ENCODE data around the gene NACA2.
"Not testable (repeated sequence)": the region's sequence is repeated elsewhere in the genome, so short reads cannot be mapped to it uniquely, and the experiment has no call there.

The NACA2 gene

DNA sequence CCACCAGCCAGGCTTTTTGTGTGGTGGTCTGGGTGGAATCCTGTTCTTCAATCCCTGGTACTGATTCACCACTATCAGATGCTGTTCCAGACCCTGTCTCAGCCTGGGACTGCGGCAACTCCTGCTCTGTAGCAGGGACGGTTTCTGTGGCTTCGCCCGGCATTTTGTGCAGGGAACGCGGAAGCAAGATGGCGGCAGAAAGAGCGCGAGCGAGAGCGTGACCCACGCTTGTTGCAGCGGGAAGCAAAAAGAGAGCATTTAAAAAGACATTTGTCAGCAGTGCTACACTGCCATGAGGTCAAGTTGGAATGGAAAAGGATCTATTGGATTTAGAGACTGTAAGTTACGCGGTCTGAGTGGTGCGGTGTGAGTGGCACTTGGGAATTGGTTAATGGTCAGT lies at the start of gene NACA2:
Gene NACA2 (minus strand): TSS at position 202 of the 400 bp plus-strand sequence. CDS start 39 bp downstream, at position 163.
- no peak for DNase-seq

DNA sequence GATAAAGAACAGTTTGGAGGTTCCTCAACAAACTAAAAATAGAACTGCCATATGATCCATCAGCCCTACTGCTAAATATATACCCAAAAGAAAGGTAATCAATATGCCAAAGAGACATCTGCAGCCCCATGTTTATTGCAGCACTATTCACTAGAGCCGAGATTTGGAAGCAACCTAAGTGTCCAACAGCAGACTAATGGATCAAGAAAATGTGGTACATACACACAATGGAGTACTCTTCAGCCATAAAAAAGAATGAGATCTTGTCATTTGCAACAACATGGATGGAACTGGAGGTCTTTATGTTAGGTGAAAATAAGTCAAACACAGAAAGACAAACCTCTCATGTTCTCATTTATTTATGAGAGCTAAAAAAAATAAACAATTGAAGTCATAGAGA lies 48.8 kb upstream of the NACA2 start:
- DNase-seq, result no peak

DNA sequence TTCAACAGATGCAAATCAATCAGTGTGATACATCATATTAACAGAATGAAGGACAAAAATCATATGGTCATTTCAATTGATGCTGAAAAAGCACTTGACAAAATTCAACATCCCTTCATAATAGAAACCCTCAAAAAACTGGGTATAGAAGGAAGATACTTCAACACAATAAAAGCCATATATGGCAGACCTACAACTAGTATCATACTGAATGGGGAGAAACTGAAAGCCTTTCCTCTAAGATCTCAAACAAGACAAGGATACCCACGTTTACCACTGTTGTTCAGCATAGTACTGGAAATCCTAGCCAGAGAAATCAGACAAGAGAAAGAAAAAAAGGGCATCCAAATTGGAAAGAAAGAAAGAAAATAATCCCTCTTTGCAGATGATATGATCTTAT lies 47.1 kb upstream of the NACA2 start:
- DNase-seq, result no peak

DNA sequence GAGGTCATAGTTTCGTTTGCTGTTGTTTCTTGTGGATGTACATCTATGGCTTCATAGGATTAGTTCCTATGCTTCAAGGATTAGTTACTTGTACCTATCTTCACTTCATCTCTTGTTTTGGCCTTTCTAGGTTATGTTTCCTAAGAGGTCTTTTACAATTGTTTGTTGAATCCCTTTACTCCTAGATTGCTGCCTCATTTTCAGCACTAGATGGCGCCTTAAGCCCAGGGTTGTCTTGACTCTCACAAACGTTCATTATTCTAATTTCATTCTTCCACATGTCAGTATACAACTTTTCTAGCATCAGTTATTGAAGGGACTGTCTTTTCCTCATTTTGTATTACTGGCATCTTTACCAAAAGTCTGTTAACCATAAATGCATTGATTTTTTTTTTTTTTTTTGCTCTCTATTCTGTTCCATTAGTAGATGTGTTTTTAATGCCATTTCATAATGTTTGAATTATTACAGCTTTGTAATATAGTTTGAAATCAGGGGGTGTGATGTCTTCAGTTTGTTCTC lies 45.0 kb upstream of the NACA2 start:
- DNase-seq, result peak in 1 of 2 experiments; percentile 5

DNA sequence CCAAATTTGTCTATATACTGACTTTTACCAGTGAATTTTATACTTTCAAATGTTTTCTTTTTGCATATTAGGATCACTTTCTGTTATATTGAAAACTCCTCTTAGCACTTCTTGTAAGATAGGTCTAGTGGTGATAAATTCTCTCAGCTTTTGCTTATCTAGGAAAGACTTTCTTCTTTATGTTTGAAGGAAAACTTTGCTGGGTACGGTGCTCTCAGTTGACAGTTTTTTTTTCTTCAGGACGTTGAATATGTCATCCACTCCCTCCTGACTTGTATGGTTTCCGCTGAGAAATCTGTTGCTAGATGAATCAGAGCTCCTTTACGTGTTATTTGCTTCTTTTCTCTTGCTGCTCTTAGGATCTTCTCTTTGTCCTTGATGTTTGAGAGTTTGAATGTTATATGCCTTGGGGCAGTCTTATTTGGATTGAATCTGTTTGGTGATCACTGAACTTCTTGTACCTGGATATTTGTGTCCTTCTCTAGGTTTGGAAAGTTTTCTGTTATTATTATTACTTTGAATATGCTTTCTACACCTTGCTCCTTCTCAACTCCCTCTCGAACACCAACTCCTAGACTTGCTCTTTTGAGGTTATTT lies 44.0 kb upstream of the NACA2 start:
- no peak for DNase-seq

DNA sequence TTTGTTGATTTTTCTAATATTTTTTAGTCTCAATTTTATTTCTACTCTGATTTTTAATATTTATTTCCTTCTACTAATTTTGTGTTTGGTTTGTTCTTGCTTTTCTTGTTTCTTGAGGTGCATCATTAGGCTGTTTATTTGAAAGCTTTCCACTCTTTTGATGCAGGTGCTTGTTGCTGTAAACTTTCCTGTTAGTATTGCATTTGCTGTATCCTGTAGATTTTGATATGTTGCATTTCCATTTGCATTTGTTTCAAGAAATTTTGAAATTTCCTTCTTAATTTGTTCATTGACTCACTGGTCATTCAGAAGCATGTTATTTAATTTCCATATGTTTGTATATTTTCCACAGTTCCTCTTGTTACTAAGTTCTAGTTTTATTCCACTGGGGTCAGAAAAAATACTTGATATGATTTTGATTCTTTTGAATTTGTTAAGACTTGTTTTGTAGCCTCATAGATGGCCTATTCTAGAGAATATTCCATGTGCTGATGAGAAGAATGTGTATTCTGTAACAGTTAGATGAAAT lies 43.1 kb upstream of the NACA2 start:
- no peak for DNase-seq

DNA sequence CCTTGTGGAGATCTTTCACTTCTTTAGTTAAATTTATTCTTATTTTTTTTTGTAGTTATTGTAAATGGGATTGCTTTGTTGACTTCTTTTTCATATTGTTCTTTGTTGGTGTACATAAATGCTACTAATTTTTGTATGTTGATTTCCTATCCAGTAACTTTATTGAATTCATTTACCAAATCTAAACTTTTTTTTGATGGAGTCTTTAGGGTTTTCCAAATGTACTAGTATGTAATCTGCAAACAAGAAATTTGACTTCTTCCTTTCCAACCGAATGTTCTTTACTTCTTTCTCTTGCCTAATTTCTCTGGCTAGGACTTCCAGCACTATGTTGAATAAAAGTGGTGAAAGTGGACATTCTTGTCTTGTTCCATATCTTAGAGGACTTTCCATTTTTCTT lies 41.8 kb upstream of the NACA2 start:
- no peak for DNase-seq

DNA sequence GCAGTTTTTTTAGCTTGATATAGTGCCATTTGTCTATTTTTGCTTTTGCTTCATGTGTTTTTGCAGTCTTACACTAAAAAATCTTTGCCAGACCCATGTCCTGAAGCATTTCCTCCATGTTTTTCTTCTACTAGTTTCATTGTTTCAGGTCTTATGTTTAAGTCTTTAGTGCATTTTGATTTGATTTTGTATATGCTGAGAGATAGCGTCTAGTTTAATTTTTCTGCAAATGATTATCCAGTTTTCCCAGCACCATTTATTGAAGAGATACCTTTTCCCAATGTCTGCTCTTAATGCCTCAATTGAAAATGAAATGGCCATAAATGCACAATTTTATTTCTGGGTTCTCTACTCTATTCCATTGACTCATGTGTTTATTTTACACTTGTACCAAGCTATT lies 40.8 kb upstream of the NACA2 start:
- no peak for DNase-seq

DNA sequence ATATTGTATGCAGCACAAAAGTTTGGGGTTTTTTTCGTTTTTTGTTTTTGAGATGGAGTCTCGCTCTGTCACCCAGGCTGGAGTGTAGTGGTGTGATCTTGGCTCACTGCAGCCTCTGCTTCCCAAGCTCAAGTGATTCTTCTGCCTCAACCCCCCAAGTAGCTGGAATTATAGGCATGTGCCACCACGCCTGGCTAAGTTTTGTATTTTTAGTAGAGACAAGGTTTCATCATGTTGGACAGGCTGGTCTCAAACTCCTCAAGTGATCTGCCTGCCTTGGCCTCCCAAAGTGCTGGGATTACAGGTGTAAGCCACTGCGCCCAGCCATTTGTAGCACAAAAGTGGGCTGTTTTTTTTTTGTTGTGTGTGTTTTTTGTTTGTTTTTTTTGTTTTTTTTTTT lies 37.1 kb upstream of the NACA2 start:
- DNase-seq, result not testable (repeated sequence)

DNA sequence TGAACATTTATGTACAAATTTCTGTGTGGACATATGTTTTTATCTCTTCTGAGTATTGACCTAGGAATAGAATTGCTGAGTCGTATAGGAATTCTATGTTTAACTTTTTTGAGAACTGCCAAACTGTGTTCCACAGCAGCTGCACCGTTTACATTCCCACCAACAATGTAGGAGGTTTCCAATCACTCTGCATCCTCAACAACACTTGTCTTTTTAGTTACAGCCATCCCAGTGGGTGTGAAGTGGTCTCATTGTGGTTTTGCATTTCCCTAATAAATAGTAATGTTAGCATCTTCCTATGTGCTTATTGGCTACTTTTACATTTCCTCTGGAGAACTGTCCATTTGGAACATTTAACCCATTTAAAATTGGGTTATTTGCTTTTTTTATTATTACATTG lies 36.6 kb upstream of the NACA2 start:
- DNase-seq, result no peak

DNA sequence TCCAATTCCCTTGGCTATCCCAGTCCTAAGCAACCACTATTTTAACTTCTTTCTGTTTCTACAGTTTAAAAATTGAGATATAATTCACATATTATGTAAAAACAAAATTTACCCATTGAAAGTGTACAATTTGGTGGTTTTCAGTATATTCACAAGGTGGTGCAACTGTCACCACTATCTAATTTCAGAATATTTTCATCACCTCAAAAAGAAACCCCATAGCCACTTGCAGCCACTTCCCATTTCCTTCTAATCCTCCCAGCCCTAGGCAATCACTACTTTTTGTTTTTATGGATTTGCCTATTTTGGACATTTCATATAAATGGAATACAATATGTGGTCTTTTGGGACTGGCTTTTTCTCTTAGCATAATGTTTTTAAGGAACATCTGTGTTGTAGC lies 36.1 kb upstream of the NACA2 start:
- no peak for DNase-seq

DNA sequence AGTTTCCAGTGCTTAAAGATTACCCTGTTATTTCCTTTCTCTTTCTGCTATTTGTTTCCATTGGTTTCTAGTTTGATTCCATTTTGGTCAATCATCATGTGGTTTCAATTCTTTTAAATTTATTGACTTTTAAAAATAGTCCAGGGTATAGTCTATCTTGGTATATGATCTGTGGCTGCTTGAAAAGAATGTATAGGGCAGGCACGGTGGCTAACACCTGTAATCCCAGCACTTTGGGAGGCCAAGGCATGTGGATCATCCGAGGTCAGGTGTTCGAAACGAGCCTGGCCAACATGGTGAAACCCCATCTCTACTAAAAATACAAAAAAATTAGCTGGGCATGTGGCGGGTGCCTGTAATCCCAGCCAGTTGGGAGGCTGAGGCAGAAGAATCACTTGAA lies 34.5 kb upstream of the NACA2 start:
- no peak for DNase-seq

DNA sequence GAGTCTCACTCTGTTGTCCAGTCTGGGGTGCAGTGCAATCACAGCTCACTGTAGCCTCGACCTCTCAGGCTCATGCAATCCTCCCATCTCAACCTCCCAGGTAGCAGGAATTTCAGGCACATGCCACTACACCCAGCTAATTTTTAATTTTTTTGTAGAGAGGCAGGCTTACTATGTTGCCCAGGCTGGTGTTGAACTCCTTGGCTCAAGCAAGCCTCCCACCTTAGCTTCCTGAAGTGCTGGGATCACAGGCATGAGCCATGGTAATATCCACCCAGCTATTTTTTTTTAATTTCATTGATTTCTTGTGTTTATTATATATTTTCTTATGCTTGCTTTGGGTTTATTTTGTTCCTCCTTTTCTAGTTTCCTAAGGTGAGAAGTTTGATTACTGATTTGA lies 33.9 kb upstream of the NACA2 start:
- no peak for DNase-seq

DNA sequence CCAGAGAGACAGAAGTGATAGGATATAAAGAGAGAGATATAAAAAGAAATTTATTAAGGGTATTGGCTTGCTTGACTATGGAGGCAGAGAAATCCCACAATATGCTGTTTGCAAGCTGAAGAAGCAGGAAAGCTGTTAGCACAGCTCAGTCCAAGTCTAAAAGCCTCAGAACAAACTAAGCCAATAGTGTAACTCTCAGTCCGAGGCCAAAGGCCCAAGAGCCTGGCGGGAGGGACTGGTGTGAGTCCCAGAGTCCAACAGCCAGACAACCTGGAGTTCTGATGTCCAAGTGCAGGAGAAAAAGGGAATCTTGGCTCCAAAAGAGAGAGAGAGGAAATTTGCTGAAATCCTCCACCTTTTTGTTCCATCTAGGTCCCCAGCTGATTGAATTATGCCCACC lies 30.3 kb upstream of the NACA2 start:
- DNase-seq, result no peak

DNA sequence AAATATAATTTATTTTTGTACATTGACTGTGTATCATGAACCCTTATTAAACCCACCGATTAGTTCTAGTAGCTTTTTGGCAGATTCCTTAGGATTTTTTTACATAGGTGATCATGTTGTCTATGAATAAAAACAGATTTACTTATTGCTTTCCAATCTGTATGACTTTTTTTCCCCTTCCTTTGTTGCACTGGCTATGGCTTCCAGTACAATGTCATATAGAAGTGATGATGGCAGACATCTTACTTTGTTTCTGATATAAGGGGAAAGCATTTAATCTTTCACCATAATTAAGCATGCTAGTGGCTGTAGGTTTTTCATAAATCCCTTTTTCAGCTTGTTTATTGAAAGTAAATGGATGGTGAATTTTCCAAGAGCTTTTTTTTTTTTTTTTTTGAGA lies 28.9 kb upstream of the NACA2 start:
- DNase-seq, result no peak

DNA sequence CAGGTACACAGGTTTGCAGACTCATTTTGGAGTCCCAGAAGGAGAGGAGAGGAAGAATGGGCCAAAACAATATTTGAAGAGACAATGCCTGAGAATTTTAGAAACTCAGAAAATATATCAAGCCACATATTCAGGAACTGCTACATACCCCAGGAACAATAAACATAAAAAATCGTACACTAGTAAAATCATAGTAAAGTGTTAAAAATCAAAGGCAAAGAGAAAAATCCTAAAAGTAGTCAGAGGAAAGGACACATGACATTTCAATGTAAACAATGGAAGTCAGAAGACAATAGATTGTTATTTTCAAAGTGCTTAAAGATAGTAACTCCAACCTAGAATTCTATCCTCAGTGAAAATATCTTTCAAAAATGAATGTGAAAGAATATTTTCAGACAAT lies 28.5 kb upstream of the NACA2 start:
- DNase-seq, result no peak

DNA sequence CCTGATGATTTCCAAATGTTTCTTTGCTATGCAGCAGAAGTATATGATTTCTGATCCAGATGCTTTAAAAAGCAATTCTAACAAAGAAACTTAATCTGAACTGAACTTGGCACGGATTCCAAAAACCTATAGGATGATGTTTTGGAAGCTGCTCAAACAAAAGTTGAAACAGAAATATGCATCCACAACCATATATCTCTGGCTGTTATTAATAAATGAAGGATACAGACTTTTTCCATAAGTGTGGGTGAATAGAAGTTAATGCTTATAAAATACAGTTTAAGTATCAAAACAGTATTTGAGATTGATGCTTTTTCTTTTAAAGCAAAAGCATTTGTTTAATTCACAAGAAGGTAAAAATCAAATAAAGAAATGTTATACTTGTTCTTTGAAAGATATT lies 27.9 kb upstream of the NACA2 start:
- DNase-seq, result no peak

DNA sequence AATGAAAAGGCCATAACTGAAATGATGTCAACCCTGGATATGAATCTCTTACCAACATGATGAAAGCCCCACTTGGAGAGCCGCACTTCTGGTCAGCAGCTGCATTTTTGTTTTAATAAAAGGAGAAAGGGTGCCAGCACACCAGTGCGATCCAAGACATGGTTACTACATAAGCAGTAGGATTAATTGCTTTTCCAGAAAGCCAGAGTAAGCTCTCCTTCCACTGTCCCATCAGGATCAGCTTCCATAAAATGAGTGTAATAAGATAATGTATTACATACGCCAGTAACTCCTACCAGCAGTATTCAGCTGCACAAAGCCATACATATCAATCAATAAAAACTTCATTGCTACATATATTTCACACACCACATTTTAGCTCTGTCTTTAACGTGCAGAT lies 26.3 kb upstream of the NACA2 start:
- no peak for DNase-seq

DNA sequence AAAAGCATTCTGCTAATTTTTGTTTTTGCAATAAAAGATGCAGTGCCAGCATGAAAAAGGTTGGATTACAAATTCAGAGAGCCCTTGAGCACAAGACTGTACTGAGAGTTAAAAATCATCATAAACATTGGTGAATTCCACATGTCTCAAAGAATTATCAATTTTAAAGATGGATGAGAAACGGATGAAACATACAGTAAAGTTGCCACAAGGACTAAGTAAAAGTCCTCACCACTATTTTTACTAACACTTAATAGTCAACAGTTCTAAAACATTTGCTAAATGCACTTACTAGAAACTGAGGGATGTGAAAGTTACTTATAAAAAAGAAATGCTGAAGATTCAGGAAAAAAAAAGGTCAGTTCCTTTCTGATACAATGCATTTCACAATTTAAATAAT lies 25.8 kb upstream of the NACA2 start:
- DNase-seq, result no peak

DNA sequence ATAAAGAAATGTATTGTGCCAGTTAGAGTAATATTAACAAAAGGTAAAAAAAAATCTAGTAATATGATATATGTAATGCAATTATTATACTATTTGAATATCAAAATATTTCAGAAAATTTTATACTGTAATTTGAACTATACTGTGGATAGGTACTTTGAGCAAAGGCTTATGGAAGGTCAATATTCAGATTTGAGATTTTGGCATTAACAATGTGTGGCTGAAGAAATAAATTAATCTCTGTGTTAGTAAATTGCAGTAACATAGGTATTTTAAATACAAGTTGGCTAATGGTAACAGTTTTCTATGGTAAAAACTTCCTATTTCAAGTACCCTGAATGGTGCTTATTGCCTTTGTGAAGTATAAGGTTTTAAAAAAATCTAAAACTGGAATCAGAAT lies 23.2 kb upstream of the NACA2 start:
- no peak for DNase-seq

DNA sequence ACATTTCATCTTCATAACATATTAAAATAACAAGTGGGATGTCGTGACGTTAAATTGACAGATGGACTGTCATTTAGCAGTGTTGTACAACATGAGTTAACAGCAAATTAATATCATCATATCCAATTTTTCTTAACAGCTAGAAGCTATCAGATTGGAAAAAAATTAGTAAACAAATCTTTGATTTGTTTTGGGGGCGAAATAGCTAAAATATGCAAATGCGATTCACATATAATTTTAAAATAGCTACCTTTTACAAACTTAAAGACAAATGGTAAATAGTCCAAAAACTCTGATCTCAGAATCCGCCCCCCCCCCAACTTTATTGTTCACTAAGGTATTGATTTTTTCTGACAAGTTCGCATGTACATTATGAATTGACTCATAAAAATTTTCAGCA lies 20.3 kb upstream of the NACA2 start:
- no peak for DNase-seq

DNA sequence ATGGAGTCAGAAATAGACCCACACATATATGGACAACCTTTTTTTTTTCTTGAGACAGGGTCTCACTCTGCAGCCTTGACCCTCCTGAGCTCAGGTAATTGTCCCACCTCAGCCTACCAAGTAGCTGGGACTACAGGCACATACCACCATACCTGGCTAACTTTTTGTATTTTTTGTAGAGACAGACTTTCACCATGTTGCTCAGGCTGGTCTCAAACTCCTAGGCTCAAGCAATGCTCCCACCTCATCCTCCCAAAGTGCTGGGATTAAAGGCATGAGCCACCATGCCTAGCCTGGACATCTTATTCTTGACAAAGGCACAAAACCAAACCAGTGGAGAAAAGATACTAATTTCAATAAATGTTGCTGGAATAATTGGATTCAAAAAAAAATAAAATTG lies 14.7 kb upstream of the NACA2 start:
- DNase-seq, result no peak

DNA sequence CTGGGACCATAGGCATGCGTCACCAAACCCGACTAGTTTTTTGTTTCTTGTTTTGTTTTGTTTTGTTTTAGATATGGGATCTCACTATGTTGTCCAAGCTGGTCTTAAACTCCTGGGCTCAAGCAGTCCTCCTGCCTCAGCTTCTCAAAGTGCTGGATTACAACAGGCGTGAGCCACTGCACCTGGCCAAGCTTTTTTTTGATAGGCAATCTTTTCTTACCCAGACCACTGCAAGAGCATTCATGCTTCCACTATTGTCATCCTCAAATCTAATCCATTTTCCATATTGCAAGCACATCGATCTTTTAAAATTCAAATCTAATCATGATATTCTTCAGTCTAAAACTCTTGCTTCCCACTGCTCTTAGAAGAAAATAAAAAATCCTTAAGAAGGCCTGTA lies 10.3 kb upstream of the NACA2 start:
- DNase-seq, result no peak

DNA sequence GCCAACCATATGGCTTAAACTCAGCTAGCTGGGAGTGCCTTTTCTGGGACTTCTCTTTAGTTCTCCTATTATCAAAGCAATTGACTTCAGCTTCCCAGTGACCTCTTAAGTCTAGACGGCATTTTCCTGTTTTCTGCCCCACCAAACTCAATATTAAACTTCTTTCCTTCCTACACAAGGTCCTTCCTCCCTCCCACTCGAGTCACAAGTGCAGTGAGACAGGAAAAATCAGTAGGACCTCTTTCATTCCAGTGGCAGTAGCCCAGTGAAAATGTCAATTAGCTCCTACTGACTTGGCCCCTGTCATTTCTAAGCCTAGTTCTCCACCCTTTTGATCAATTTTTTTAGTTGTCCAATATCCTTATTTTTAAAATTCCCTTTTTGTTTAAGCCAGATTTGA lies 9.6 kb upstream of the NACA2 start:
- no peak for DNase-seq

DNA sequence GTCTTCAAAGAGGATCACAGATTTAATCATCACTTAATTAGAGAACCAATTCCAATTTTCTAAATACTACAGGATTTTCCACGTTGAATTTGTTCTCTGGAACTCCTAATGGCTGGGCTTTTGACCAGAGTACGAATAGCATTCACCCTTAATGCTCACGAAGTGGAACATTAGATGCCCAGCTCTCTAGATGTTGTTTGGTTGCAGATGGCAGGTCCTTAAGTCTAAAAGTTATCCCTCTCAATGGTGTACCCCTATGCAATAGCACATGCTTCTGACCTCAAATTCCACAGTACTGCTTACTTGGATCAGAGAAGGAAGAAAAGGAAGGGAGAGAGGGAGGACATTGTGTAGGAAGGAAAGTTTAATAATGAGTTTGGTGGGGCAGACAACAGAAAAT lies 8.6 kb upstream of the NACA2 start:
- DNase-seq, result no peak
